Measurements from ENCODE around the gene RHEX. TPM values are rescaled to one million over a fixed set of nuclear protein-coding genes. Genes with fewer than 3 reads are reported as not detected.

Gene RHEX
- total RNA-seq, 1 donor from 2014 or later = not detected

- no peaks in the 10 kb centered on the region for H3K36me3 ChIP-seq
- no peak for DNase-seq (ENCODE audit: low spot score)
- no peaks in the 10 kb centered on the region for H3K9me3 ChIP-seq (ENCODE audit: low read depth)
- H2AFZ ChIP-seq (replicated peaks) = no peak overlapping the region
- no peak overlapping the region for H3K4me3 Mint-ChIP-seq
- no peaks in the 10 kb centered on the region for H4K20me1 ChIP-seq (ENCODE audit: low read depth)
- H3F3A ChIP-seq (ENCODE audit: low read depth) = no peaks in the 10 kb centered on the region
- H3K4me1 ChIP-seq = no peaks in the 10 kb centered on the region
- no peak overlapping the region for H3K9ac ChIP-seq
- H3K36me3 Mint-ChIP-seq = no peaks in the 10 kb centered on the region
- TF ChIP-seq EZH2 (IDR thresholded peaks at IDR 0.05) = no peak
- no peak for TF ChIP-seq CTCF (IDR thresholded peaks at IDR 0.05)
- TF ChIP-seq EZH2phosphoT487 (IDR thresholded peaks at IDR 0.05) = no peak
- no peaks in the 10 kb centered on the region for H3K27me3 ChIP-seq
- H3K27me3 Mint-ChIP-seq (ENCODE audit: insufficient read depth, low read depth) = peaks cover 23% of the 10 kb centered on the region
- H3K79me2 ChIP-seq (ENCODE audit: low read depth) = no peaks in the 10 kb centered on the region
- no peak overlapping the region for H3K27ac ChIP-seq
- peaks cover 7% of the 10 kb centered on the region for H3K9me3 Mint-ChIP-seq
- no peak overlapping the region for H3K4me2 ChIP-seq
- no peak overlapping the region for H3K4me3 ChIP-seq
- no peak overlapping the region for H3K27ac Mint-ChIP-seq
- peaks cover 5% of the 10 kb centered on the region for H3K4me1 Mint-ChIP-seq
Measured at GRCh38 chr1:206029484-206029883, 23.5 kb upstream of the RHEX start.

GRCh38 chr1:206030191-206030590 lies 22.8 kb upstream of the RHEX start:
- TF ChIP-seq CTCF (IDR thresholded peaks at IDR 0.05) = no peak
- no peak for TF ChIP-seq EZH2phosphoT487 (IDR thresholded peaks at IDR 0.05)
- no peak for TF ChIP-seq EZH2 (IDR thresholded peaks at IDR 0.05)
- no peaks in the 10 kb centered on the region for H3K79me2 ChIP-seq (ENCODE audit: low read depth)
- no peak overlapping the region for H3K27ac Mint-ChIP-seq
- no peak overlapping the region for H3K4me3 Mint-ChIP-seq
- H3K9me3 ChIP-seq (ENCODE audit: low read depth) = no peaks in the 10 kb centered on the region
- H3K27me3 Mint-ChIP-seq (ENCODE audit: insufficient read depth, low read depth) = peaks cover 30% of the 10 kb centered on the region
- H3K36me3 ChIP-seq = no peaks in the 10 kb centered on the region
- no peaks in the 10 kb centered on the region for H4K20me1 ChIP-seq (ENCODE audit: low read depth)
- H3K4me2 ChIP-seq = no peak overlapping the region
- H3K4me1 ChIP-seq = no peaks in the 10 kb centered on the region
- H3K27ac ChIP-seq = no peak overlapping the region
- H3K36me3 Mint-ChIP-seq = no peaks in the 10 kb centered on the region
- no peak overlapping the region for H3K9ac ChIP-seq
- H3K4me3 ChIP-seq = no peak overlapping the region
- no peaks in the 10 kb centered on the region for H3F3A ChIP-seq (ENCODE audit: low read depth)
- H2AFZ ChIP-seq (replicated peaks) = no peak overlapping the region
- H3K27me3 ChIP-seq = no peaks in the 10 kb centered on the region
- no peak for DNase-seq (ENCODE audit: low spot score)
- H3K4me1 Mint-ChIP-seq = peaks cover 12% of the 10 kb centered on the region
- H3K9me3 Mint-ChIP-seq = peaks cover 7% of the 10 kb centered on the region

- H3K27ac Mint-ChIP-seq = no peak overlapping the region
- no peak overlapping the region for H3K27ac ChIP-seq
- no peak overlapping the region for H3K9ac ChIP-seq
Measured at GRCh38 chr1:206030714-206031113, 22.3 kb upstream of the RHEX start.

More at GRCh38 chr1:206030714-206031113, 22.3 kb upstream of the RHEX start:
- TF ChIP-seq CTCF (IDR thresholded peaks at IDR 0.05) (peak; percentile 93), EZH2phosphoT487 (IDR thresholded peaks at IDR 0.05) (no peak)
- Histone ChIP-seq H4K20me1 (ENCODE audit: low read depth) (no peaks in the 10 kb centered on the region), H3K4me2 (no peak overlapping the region), H3K79me2 (ENCODE audit: low read depth) (no peaks in the 10 kb centered on the region), H3K36me3 (no peaks in the 10 kb centered on the region), H3K4me3 (no peak overlapping the region), H3K9me3 (ENCODE audit: low read depth) (no peaks in the 10 kb centered on the region), H2AFZ (replicated peaks) (peak overlapping the region; percentile 74), H3K4me1 (no peaks in the 10 kb centered on the region), H3K27me3 (no peaks in the 10 kb centered on the region), H3F3A (ENCODE audit: low read depth) (no peaks in the 10 kb centered on the region)
- Mint-ChIP-seq H3K4me1 (peaks cover 13% of the 10 kb centered on the region), H3K4me3 (no peak overlapping the region), H3K9me3 (peaks cover 7% of the 10 kb centered on the region), H3K27me3 (ENCODE audit: insufficient read depth, low read depth) (peaks cover 35% of the 10 kb centered on the region), H3K36me3 (no peaks in the 10 kb centered on the region)
- peak; percentile 80 for DNase-seq (ENCODE audit: low spot score)

Data from neural progenitor cell (in vitro differentiated cells).